H1 (cell line): ENCODE results near the gene DLG5. TPM values are rescaled to one million over a fixed set of nuclear protein-coding genes. Genes with fewer than 3 reads are reported as not detected.

Source experiments
- CTCF ChIA-PET: fragments of 300-600 bp; sonication (Branson Sonifier 250); formaldehyde crosslinking; loops from one replicate; lab custom pipeline; 2021; ENCODE audit not compliant: partially characterized antibody; lab: Charles Lee
- POLR2A ChIA-PET: fragments of 300-600 bp; sonication (Branson Sonifier 250); formaldehyde crosslinking; loops from one replicate; lab custom pipeline; 2021; ENCODE audit warnings: inconsistent platforms; ENCODE audit not compliant: partially characterized antibody; lab: Charles Lee
- DNase-seq, 2 experiments: peaks; one replicate each; pipeline versions ENCODE4 v3.0.0 to v3.0.0-alpha.2; 2010 to 2022; ENCODE audit warnings: low spot score in 2 of 2, low read depth in 1 of 2, mixed read lengths in 1 of 2
- FAIRE-seq: peaks from 2 replicates; lab custom pipeline; 2011; peaks lifted over from hg19 to GRCh38; lab: Jason Lieb, UNC
- H2AFZ ChIP-seq: 2 replicates; pipeline ENCODE4 v1.8.1; 2012; ENCODE audit warnings: low read length, inconsistent platforms
- H2AK5ac ChIP-seq: 2 replicates; pipeline ENCODE4 v1.6.1; 2013; ENCODE audit warnings: low read depth, low read length
- H2BK120ac ChIP-seq: replicated peaks from 2 replicates; pipeline ENCODE3; 2013; ENCODE audit warnings: low read depth, low read length, inconsistent platforms
- H2BK12ac ChIP-seq: 2 replicates; pipeline ENCODE4 v1.6.1; 2013; ENCODE audit warnings: low read depth, low read length
- H2BK15ac ChIP-seq: 2 replicates; pipeline ENCODE4 v1.6.1; 2013; ENCODE audit warnings: low read length
- H2BK20ac ChIP-seq: 2 replicates; pipeline ENCODE4 v1.6.1; 2013; ENCODE audit warnings: low read length
- H2BK5ac ChIP-seq: 2 replicates; pipeline ENCODE4 v1.6.1; 2013; ENCODE audit warnings: low read depth, low read length
- H3K14ac ChIP-seq: 2 replicates; pipeline ENCODE4 v1.6.1; 2013; ENCODE audit warnings: inconsistent platforms; ENCODE audit not compliant: insufficient read length
- H3K18ac ChIP-seq: 2 replicates; pipeline ENCODE4 v1.6.1; 2013; ENCODE audit warnings: low read length; ENCODE audit errors: extremely low read depth
- H3K23ac ChIP-seq: 2 replicates; pipeline ENCODE4 v1.6.1; 2013; ENCODE audit warnings: inconsistent platforms; ENCODE audit not compliant: insufficient read length
- H3K23me2 ChIP-seq: 2 replicates; pipeline ENCODE4 v1.6.1; 2013; ENCODE audit warnings: low read depth, low read length
- H3K27ac ChIP-seq: 2 replicates; pipeline ENCODE4 v1.6.1; 2011; ENCODE audit warnings: low read depth, low read length, inconsistent platforms
- H3K27me3 ChIP-seq, 4 experiments: replicated peaks in 1 of 4; 1 replicate in 1 of 4; 2 replicates in 3 of 4; pipeline versions ENCODE4 v1.6.1 to v1.8.1; 2011 to 2013; ENCODE audit warnings: low read length in 3 of 4, mild to moderate bottlenecking in 3 of 4, inconsistent platforms in 2 of 4, mixed read lengths in 2 of 4, moderate library complexity in 1 of 4; ENCODE audit not compliant: control insufficient read depth in 3 of 4, insufficient read depth in 3 of 4; ENCODE audit errors: extremely low read depth in 1 of 4
- H3K36me3 ChIP-seq, 4 experiments: 2 replicates each; pipeline versions ENCODE4 v1.6.1 to v1.8.1; 2011 to 2013; ENCODE audit warnings: mild to moderate bottlenecking in 4 of 4, low read length in 3 of 4, moderate library complexity in 2 of 4, control low read depth in 1 of 4, inconsistent platforms in 1 of 4; ENCODE audit not compliant: insufficient read depth in 4 of 4, control insufficient read depth in 2 of 4
- H3K4ac ChIP-seq: replicated peaks from 2 replicates; pipeline ENCODE3; 2013; ENCODE audit warnings: low read length, low read depth, mixed read lengths, inconsistent platforms; ENCODE audit not compliant: insufficient read length
- H3K4me1 ChIP-seq, 4 experiments: replicated peaks in 1 of 4; 1 replicate in 1 of 4; 2 replicates in 3 of 4; pipeline versions ENCODE4 v1.6.1 to v1.8.1; 2011 to 2013; ENCODE audit warnings: low read length in 3 of 4, inconsistent platforms in 2 of 4, mixed read lengths in 1 of 4; ENCODE audit not compliant: insufficient read depth in 4 of 4, control insufficient read depth in 3 of 4
- H3K4me2 ChIP-seq, 2 experiments: 2 replicates each; pipeline versions ENCODE4 v1.6.1 to v1.8.1; 2011 to 2013; ENCODE audit warnings: low read depth in 2 of 2, low read length in 2 of 2, control low read depth in 1 of 2, inconsistent platforms in 1 of 2, mild to moderate bottlenecking in 1 of 2; ENCODE audit not compliant: insufficient read depth in 1 of 2
- H3K4me3 ChIP-seq, 4 experiments: fragments of 200-600, 300-600 bp in 1 of 4; sonication (generic), shearing (Covaris generic), sonication (Bioruptor Twin) in 1 of 4; 2 replicates each; pipeline versions ENCODE4 v1.5.1 to v1.8.1; 2011 to 2016; ENCODE audit warnings: low read length in 4 of 4, low read depth in 3 of 4, control low read depth in 2 of 4, inconsistent platforms in 2 of 4, mild to moderate bottlenecking in 2 of 4, mixed read lengths in 1 of 4, moderate library complexity in 1 of 4; ENCODE audit not compliant: insufficient read depth in 2 of 4; ENCODE audit errors: extremely low read depth in 1 of 4
- H3K56ac ChIP-seq: replicated peaks from 2 replicates; pipeline ENCODE3; 2013; ENCODE audit warnings: low read depth, mild to moderate bottlenecking, mixed read lengths, low read length, inconsistent platforms; ENCODE audit not compliant: insufficient read length
- H3K79me1 ChIP-seq: 2 replicates; pipeline ENCODE4 v1.6.1; 2013; ENCODE audit warnings: low read depth, low read length, control low read depth
- H3K79me2 ChIP-seq, 2 experiments: 2 replicates each; pipeline versions ENCODE4 v1.6.1 to v1.8.1; 2012 to 2013; ENCODE audit warnings: low read length in 2 of 2, mild to moderate bottlenecking in 2 of 2, inconsistent platforms in 1 of 2; ENCODE audit not compliant: insufficient read depth in 2 of 2, control insufficient read depth in 1 of 2
- H3K9ac ChIP-seq, 4 experiments: replicated peaks in 1 of 4; 1 replicate in 1 of 4; 2 replicates in 3 of 4; pipeline versions ENCODE4 v1.6.1 to v1.8.1; 2011 to 2013; ENCODE audit warnings: low read depth in 3 of 4, low read length in 3 of 4, control low read depth in 2 of 4, mild to moderate bottlenecking in 2 of 4, moderate library complexity in 2 of 4, inconsistent platforms in 1 of 4; ENCODE audit errors: extremely low read depth in 1 of 4
- H3K9me3 ChIP-seq, 2 experiments: 2 replicates each; pipeline versions ENCODE4 v1.6.1 to v1.8.1; 2012 to 2013; ENCODE audit warnings: mild to moderate bottlenecking in 2 of 2, moderate library complexity in 2 of 2, control low read depth in 1 of 2, inconsistent platforms in 1 of 2, low read depth in 1 of 2, low read length in 1 of 2, mixed read lengths in 1 of 2; ENCODE audit not compliant: insufficient read depth in 2 of 2
- H4K20me1 ChIP-seq, 2 experiments: replicated peaks in 1 of 2; 2 replicates each; pipeline versions ENCODE3 to v1.8.1; 2011 to 2013; ENCODE audit warnings: inconsistent platforms in 2 of 2, low read length in 2 of 2, mild to moderate bottlenecking in 1 of 2; ENCODE audit not compliant: insufficient read depth in 2 of 2, control insufficient read depth in 1 of 2
- H4K5ac ChIP-seq: 2 replicates; pipeline ENCODE4 v1.6.1; 2013; ENCODE audit warnings: low read length, low read depth, mixed read lengths, inconsistent platforms; ENCODE audit not compliant: insufficient read length
- H4K8ac ChIP-seq: 2 replicates; pipeline ENCODE4 v1.8.0; 2013; ENCODE audit warnings: mild to moderate bottlenecking, moderate library complexity, low read length, inconsistent platforms; ENCODE audit not compliant: insufficient read depth; ENCODE audit errors: extremely low read depth
- H4K91ac ChIP-seq: replicated peaks from 2 replicates; pipeline ENCODE3; 2013; ENCODE audit warnings: low read length, mixed read lengths, inconsistent platforms; ENCODE audit not compliant: insufficient read length
- GTF2F1 ChIP-seq: IDR thresholded peaks from 2 replicates; pipeline ENCODE4 v1.6.1; 2012; ENCODE audit warnings: low read depth, low read length, improper control_type of control experiment, borderline replicate concordance
- POLR2AphosphoS5 ChIP-seq: IDR thresholded peaks from 2 replicates; pipeline ENCODE4 v1.6.1; 2011; ENCODE audit warnings: low read depth, low read length
- SAP30 ChIP-seq: fragments of 300-600 bp; sonication (generic); IDR thresholded peaks from 2 replicates; pipeline ENCODE4 v1.7.1; 2012; ENCODE audit warnings: low read length, moderate library complexity, mild to moderate bottlenecking, inconsistent platforms; ENCODE audit not compliant: insufficient read depth, insufficient replicate concordance
- TEAD4 ChIP-seq: IDR thresholded peaks from 2 replicates; pipeline ENCODE4 v1.6.1; 2012; ENCODE audit warnings: low read depth, low read length, inconsistent platforms, mixed read lengths
- WGBS, 2 experiments: shearing (Covaris generic) in 1 of 2; methylation state at CpG; one replicate each; pipeline versions ENCODE4 v1.1.6 to v1.1.7; 2013 to 2015; ENCODE audit warnings: low lambda C conversion rate in 2 of 2, mixed read lengths in 2 of 2, inconsistent platforms in 1 of 2, low coverage in 1 of 2, missing lambda C conversion rate in 1 of 2; ENCODE audit not compliant: insufficient replicate concordance in 2 of 2, insufficient coverage in 1 of 2, insufficient read length in 1 of 2; ENCODE audit errors: extremely low coverage in 1 of 2, missing lambda C conversion rate in 1 of 2; 5-methylcytosine and 5-hydroxymethylcytosine counted together
- polyA plus RNA-seq, 7 experiments: library from polyadenylated mRNA; depleted of rRNA in 3 of 7; stranded (reverse) in 5 of 7; unstranded in 2 of 7; fragments of >200 nt in 5 of 7; fragments of 200-250 nt in 2 of 7; gene quantifications; 1 replicate in 5 of 7; 2 replicates in 1 of 7; 4 replicates in 1 of 7; pipeline versions ENCODE4 v1.2.1 to v1.2.3, GENCODE V29; 2011 to 2013; ENCODE audit warnings: missing spikeins in 2 of 7, mixed read lengths in 2 of 7
- total RNA-seq: library from RNA; stranded (reverse); fragmentation: NEBNext Ultra II Directional; extraction: Animal tissue kit (Norgen Biotek cat#: 25700); gene quantifications from 2 replicates; pipeline ENCODE4 v1.2.1, GENCODE V29; 2021
- TF ChIP-seq, protein P1 (sequence below): IDR thresholded peaks from 2 replicates; pipeline ENCODE4 v1.6.1; 2012; ENCODE audit warnings: inconsistent platforms
- TF ChIP-seq, protein P2 (sequence below): IDR thresholded peaks from 2 replicates; pipeline ENCODE4 v1.6.1; 2012; ENCODE audit warnings: inconsistent platforms

The DLG5 gene
- total and polyA plus RNA-seq, 2 of the 8 experiments (the other 6 are each of a cell fraction or from before 2014, with no cell fraction given), result 15.6 to 71.4 TPM

DNA sequence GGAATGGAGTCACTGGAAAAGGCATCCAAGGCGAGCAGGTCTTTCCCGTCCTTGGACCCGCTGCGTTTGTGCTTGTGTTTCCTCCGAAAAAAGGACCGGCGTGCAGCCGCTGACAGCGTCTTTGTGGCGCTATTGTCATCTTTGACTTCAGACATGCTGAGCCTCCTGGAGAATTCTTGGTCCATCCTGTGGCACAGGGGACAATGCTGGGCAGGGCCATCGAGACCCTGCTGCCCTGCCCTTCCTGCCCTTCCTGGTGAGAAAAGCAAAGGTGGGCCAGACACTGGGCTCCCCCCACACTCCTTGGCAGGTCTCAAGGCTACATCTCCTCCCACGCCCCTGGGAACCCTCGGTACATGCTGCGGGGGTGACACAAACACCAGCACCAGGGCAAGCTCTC is 120.9 kb downstream of the DLG5 start:
- H3K4me1 ChIP-seq, result peaks cover 4 to 12% (median 8%) of the 10 kb centered on the region in 4 experiments; a peak in 5 of 7 replicates
- no peaks in the 10 kb centered on the region for H3K23me2 ChIP-seq
- H4K5ac ChIP-seq, result no peak overlapping the region
- no peaks in the 10 kb centered on the region; the same call in 1 of the 2 replicates for H3K79me1 ChIP-seq
- no peak overlapping the region; the same call in 1 of the 2 replicates for H4K8ac ChIP-seq
- no peak overlapping the region for H2BK5ac ChIP-seq
- no peak overlapping the region for H3K27ac ChIP-seq
- DNase-seq, result no peak
- H3K23ac ChIP-seq, result no peak overlapping the region
- no peak overlapping the region for H3K4ac ChIP-seq
- no peaks in the 10 kb centered on the region for H3K79me2 ChIP-seq
- no peaks in the 10 kb centered on the region for H3K27me3 ChIP-seq
- H3K4me2 ChIP-seq, result no peak overlapping the region
- H3K18ac ChIP-seq, result no peak overlapping the region
- no peak for TF ChIP-seq TEAD4
- TF ChIP-seq GTF2F1, result no peak
- no peak for TF ChIP-seq POLR2AphosphoS5
- TF ChIP-seq, protein P1, sequence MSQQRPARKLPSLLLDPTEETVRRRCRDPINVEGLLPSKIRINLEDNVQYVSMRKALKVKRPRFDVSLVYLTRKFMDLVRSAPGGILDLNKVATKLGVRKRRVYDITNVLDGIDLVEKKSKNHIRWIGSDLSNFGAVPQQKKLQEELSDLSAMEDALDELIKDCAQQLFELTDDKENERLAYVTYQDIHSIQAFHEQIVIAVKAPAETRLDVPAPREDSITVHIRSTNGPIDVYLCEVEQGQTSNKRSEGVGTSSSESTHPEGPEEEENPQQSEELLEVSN, result no peak
- TF ChIP-seq, protein P2, sequence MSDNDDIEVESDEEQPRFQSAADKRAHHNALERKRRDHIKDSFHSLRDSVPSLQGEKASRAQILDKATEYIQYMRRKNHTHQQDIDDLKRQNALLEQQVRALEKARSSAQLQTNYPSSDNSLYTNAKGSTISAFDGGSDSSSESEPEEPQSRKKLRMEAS, result no peak
- no peak for TF ChIP-seq SAP30
- TF ChIP-seq, all 59 proteins: peak for 0
- Histone ChIP-seq H3K9me3 (no peaks in the 10 kb centered on the region), H2BK120ac (no peak overlapping the region), H3K4me3 (no peak overlapping the region), H2BK15ac (no peak overlapping the region), H3K9ac (no peak overlapping the region), H2BK20ac (no peak overlapping the region), H3K56ac (no peak overlapping the region), H4K91ac (no peak overlapping the region), H4K20me1 (no peaks in the 10 kb centered on the region), H3K14ac (no peak overlapping the region), H3K36me3 (peaks cover 8 to 56% (median 33%) of the 10 kb centered on the region in 4 experiments; a peak in 7 of 8 replicates), H2AK5ac (no peak overlapping the region), H2AFZ (no peak overlapping the region), H2BK12ac (no peak overlapping the region)
- WGBS, 2 experiments, result 94% methylated on average over 14 of the region's 14 CpGs; no CpG with 5 or more reads in 1 of the 2 experiments
- ChIA-PET POLR2A (no interaction called here), CTCF (interaction anchor here (0.5 kb wide), 1 partner anchor 224 kb away, joined by 3 read pairs; no protein-coding TSS in a partner anchor)
- no peak for FAIRE-seq
